Testis (tissue), 2 donors: ENCODE results near the gene FPGT.

Source experiments
- POLR2A ChIP-seq: fragments of 450-650 bp; IDR thresholded peaks from one replicate; pipeline ENCODE4 v1.6.1; 2017; ENCODE audit warnings: antibody characterized with exemption, mild to moderate bottlenecking, moderate library complexity
- TF ChIP-seq, protein P1 (sequence below), 3 experiments: fragments of 450-650 bp in 2 of 3; fragments of 200-600 bp in 1 of 3; sonication (generic) in 1 of 3; IDR thresholded peaks; one replicate each; pipeline ENCODE4 v1.5.1; 2016 to 2019; ENCODE audit warnings: antibody characterized with exemption in 3 of 3, mild to moderate bottlenecking in 2 of 3, moderate library complexity in 1 of 3

DNA sequence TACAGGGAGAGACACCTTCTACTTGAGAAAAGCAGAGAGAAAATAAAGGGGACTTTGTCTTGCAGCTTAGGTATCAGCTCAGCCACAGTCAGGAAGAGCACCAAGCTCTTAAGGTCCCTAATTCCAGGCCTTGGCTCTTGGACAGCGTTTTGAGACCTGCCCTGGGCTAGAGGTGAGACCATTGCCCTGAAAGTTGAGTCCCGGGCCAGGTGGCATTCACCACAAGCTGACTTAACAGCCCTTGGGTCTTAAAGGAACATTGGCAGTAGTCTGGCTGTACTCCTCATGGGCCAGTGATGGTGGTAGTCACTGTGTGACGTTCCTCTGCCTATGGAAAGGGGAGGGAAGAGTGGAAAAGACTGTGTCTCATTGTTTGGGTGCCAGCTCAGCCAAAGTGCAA is 25.4 kb downstream of the FPGT start:
- TF ChIP-seq, protein P1, sequence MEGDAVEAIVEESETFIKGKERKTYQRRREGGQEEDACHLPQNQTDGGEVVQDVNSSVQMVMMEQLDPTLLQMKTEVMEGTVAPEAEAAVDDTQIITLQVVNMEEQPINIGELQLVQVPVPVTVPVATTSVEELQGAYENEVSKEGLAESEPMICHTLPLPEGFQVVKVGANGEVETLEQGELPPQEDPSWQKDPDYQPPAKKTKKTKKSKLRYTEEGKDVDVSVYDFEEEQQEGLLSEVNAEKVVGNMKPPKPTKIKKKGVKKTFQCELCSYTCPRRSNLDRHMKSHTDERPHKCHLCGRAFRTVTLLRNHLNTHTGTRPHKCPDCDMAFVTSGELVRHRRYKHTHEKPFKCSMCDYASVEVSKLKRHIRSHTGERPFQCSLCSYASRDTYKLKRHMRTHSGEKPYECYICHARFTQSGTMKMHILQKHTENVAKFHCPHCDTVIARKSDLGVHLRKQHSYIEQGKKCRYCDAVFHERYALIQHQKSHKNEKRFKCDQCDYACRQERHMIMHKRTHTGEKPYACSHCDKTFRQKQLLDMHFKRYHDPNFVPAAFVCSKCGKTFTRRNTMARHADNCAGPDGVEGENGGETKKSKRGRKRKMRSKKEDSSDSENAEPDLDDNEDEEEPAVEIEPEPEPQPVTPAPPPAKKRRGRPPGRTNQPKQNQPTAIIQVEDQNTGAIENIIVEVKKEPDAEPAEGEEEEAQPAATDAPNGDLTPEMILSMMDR (IDR thresholded peaks at IDR 0.05): no peak
- TF ChIP-seq POLR2A: no peak
